T47D (cell line): ENCODE data around the gene ADAMTSL1.

Source experiments
- DNase-seq, 2 experiments: peaks; one replicate each; pipeline versions ENCODE4 v3.0.0 to v3.0.0-alpha.2; 2011 to 2012; ENCODE audit warnings: low read depth in 1 of 2, low spot score in 1 of 2
- JUND ChIP-seq: IDR thresholded peaks from 2 replicates; pipeline ENCODE4 v1.6.1; 2012; ENCODE audit warnings: low read depth
- in situ Hi-C: cut with HindIII; loops from 2 replicates; pipeline ENCODE4 v1.10.0; 2016; ENCODE audit warnings: low sequenced_read_pairs, low pct_unique_long_range_greater_than_20kb

Gene ADAMTSL1

DNA sequence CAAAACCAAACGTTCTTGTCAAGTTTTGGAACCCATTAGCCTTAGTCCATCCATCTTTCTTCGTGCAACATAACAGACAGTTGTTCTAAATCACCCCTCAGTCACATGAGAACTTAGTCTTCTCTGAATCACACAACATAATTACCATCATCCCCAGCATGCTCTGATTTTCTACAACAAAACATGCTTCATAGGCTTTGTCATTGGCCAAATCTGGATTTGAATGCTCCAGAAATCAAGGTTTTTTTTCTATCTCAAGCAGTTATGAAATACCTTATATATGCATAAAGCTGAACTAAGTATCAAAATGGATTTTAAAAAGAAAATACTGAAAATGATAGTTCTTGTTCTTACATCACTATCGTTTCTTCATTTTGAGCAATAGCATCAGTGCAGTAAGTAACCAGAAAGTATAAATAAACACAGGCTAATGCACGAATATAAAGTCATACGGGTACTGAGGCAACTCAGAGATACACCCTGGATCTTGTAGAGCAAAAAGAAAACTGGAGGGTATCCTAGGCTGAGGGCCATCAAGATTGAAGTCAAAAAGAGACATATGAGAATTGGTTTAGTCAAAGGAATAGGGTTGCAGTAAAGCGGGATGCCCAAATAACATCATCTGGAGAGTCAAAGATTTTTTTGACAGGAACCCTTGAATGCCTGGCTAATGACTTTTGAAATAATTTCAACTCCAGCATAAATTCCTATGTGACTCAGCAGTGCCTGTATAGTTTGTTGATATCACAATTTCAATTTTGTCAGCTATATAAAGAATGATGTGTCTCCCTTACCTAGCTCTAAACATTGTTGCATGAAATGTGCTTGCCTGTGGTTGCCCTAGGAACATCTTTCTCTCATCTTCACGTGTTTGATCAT is 164.7 kb downstream of the ADAMTSL1 start:
- no peak for DNase-seq
- TF ChIP-seq JUND = no peak

DNA sequence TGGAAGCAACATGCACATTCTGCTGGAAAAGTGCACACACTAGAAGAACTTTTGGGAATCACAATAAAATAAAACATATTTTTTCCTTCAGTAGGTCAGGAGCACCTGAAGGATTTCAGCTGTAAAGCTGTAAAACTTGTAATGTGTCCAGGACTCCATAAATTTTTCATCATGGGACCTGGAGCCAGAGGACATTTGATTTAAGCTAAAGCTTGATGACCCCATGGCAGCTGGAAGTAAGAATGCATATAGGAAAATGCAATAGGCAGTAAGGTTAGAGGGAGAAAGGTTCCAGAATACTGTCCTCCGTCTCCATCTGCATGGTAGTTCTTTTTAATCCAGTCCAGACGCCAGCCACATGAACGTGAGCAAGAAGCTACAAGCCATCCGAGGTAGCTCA is 166.0 kb downstream of the ADAMTSL1 start:
- in situ Hi-C loops = no loop called here
- no peak for DNase-seq
- no peak for TF ChIP-seq JUND

More for the DNA sequence above, 164.7 kb downstream of the ADAMTSL1 start:
- in situ Hi-C loops = no loop called here

DNA sequence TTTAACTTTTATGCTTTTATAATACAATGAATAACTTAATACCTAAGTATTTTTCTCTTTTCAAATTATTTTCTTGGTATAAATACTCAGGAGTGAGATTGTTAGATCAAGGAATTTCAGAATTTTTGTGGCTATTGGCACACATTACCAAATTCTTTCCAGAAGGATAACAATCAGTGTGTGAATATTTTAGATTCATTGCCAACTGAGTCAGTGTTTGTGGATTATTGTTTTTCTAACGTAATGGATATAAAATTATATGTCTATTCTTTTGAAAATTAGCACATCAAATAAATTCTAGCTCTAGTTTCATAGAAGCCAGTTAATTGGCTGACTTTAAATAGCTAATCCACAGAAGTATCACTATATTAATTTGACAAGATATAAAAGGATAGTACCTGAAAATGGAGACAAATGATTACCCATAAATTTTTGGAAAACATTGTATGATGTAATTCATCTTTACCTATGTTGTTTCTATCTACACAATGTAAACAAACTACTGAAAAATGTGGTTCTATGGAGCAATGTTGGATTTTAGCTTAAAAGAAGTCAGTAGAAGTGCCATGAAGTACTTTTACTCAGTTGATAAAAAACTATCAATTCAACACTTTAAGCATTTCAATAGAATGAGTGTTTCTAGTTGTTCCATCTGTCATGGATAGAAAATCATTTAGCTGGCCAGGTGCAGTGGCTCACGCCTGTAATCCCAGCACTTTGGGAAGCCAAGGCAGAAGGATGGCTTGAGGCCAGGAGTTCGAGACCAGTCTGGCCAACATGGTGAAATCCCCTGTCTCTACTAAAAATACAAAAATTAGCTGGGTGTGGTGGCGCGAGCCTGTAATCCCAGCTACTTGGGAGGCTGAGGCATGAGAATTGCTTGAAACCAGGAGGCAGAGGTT is 185.1 kb downstream of the ADAMTSL1 start:
- in situ Hi-C loops = no loop called here
- TF ChIP-seq JUND = no peak; the same call in 1 of the 2 replicates
- peak in 1 of 2 experiments; percentile 9 for DNase-seq

DNA sequence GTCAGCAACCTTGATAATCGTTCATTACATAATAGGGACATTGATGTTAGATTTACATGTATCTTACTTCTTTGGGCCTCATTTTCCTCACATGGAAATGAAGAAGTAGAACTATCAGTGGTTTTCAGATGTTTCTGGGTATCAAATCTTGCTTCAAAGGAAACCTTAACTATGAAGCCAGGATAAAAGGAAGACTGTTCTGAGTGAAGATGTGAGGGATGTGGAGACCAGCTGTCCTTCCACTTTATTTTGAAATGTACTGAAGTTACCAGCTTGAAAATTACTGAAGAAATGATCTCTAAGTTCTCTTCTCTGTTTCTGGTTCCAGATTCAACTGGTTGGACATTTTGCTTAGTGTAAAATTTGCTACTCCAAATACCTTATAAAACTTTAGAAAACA is 186.0 kb downstream of the ADAMTSL1 start:
- in situ Hi-C loops = no loop called here
- TF ChIP-seq JUND = no peak
- no peak for DNase-seq

DNA sequence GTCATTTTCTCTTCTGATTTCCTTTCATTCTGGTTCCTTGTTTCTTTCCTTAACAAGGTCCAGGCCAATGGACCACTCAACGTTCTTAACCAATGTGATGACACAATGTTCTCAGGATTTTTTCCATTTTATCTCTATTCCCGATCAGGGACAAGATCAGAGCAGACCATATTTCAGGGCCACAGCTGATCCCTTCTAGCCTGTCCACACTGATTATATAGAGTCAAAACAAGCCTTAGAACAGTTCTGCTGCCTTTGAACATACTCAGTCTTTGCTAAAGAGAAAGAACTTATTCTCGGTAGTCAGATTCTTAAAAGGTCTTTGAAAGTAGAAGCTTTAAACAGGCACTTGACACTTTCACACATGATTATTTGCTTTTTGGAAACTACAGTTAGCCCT is 188.4 kb downstream of the ADAMTSL1 start:
- DNase-seq = no peak
- in situ Hi-C loops = no loop called here
- no peak for TF ChIP-seq JUND

DNA sequence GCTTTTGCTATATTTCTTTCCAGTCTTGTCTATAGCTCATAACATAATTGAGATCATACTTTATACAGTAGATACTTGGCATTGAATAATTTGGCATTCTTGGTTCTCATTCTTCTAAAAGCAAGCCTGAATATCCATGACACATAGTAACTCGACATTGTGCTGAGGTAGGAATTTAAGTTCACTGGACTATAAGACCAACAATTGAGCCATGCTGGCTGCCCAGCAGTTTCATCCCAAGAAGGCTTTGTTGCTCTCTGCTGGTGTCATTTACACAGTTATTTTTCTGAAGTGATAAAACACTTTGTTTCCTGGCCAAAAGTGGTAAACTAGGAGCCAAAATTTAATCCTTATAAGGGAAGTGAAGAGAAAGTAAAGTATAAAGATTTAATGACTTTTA is 192.0 kb downstream of the ADAMTSL1 start:
- in situ Hi-C loops = no loop called here
- DNase-seq = no peak
- no peak for TF ChIP-seq JUND

DNA sequence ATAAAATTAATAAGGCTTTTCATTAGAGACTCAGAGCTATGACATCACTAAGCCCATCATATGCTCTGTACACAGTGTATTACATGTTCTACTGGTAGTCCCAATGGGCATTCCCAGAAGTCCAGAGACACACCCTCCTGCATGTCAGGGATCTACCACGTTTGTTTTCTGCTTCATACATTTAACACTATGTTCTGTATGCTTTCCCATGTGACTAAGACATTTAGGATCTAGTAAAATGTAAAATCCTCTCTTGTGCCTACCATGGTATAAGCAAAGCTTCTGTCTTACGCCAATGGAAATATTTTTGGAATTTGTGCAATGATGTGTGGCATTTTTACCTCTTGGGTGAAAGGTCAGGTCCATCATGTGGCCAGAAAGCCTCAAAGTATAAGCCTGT is 192.4 kb downstream of the ADAMTSL1 start:
- no peak for DNase-seq
- in situ Hi-C loops = no loop called here

DNA sequence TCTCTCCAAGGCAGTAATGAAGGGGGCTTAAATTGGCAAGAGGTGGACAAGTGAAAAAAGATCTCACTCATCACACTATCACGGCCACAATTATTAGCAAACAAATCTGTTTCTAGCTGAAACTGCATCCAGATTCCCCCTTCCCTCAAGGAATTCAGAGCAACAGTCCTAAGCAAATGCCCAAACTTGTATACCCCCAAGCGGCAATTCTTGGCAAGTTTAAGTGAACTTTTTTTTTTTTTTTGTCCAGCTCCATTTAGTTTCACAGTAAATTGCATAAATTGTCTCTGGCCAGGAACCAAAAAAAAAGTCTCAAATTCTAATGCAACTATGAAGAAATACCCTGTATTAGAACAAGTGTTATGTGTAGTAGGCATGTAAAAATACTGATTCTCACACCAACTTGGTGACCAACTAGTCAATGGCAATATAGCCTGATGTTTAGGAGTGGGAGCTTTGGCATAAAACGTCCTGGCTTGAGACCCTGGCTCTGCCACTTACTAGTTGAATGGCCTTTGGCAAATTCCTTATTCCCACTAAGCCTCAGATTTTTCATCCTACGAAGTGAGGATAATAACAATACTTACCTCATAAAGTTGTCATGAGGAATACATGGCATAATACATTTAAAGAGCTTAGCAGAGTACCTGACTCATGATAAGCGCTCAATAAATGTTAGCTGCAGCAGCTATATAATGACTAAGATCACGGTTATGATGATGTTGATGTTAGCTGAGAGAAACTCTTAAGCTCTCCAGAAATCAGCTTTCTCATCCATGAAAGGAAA is 193.2 kb downstream of the ADAMTSL1 start:
- no peak for DNase-seq
- in situ Hi-C loops = no loop called here
- TF ChIP-seq JUND = no peak

More for the DNA sequence above, 192.4 kb downstream of the ADAMTSL1 start:
- no peak for TF ChIP-seq JUND

DNA sequence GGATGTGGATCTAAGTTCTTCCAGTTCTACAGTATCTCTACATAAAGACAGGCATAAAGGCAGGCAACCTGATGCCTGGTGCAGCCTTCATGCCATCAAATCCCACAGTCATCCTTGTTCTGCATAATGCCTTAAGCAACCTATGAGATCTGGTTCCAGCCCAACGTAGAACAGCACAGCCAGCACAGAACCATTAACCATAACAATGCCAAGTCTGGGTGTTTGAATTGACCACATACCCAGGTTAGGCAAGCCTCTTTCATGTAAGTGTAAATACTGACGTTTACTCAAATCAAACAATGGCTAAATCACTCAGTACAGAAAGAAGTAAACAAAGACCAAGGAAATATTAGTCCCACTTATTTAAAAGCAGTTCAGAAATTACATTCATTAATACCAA is 195.0 kb downstream of the ADAMTSL1 start:
- in situ Hi-C loops = no loop called here
- DNase-seq = peak in 1 of 2 experiments; percentile 49
- TF ChIP-seq JUND = no peak

DNA sequence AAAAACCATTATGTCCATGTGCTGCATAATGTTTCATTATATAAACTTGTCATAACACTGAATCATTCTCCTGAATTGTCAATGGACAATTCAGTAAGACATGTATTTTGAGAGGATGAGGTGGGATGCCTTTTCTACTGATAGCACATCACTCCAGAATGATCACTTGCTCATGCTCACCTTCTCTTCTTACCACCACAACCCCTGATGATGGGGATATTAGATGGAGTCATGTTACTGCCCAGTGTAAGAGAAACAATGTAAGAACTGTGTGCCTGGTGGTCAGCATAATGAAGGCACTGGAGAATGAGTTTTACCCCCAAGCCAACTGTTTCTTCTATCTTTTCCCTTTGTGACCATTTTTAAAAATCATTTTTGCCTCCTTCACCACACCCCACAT is 198.8 kb downstream of the ADAMTSL1 start:
- no peak for TF ChIP-seq JUND
- in situ Hi-C loops = no loop called here
- no peak for DNase-seq

DNA sequence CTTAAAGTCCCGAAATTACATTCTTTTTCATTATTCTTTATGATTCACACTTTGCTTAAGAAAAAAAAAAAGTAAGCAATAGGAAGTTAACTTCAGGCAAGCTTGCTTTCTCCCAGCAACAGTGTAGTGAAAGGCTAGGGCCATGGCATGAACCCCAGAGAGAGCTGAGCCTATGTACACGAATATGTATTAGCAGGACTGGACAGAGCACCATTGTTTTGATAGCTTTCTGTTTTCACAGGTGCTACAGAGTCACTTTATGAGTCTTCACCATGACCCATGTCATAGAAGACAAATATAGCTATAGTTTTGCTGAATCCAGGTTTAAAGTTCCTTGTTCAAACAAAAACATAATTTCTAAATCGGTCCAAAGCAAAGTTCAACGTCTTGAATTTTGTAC is 199.2 kb downstream of the ADAMTSL1 start:
- in situ Hi-C loops = no loop called here
- no peak for TF ChIP-seq JUND
- DNase-seq = no peak

DNA sequence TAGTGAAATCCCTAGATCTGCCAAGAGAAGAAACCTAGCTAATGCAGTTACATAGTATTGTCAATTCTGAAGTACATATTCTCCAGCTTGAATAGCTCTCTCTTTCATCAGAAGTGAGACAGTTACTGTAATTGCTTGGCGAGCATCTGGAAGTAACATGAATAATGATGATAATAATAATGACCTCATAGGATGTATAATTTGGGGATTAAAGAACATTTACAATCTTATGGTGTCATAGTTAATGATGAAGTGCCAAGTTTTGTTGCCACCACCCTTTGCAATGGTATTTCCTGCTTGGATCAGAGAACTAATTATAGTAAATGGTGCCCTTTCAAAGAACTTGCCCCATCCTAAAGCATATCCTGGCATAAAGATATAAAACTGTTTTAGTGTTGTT is 201.4 kb downstream of the ADAMTSL1 start:
- no peak for DNase-seq
- TF ChIP-seq JUND = no peak
- in situ Hi-C loops = no loop called here
